ENCODE results near the gene CPEB4. TPM values are rescaled to one million over a fixed set of nuclear protein-coding genes. Genes with fewer than 3 reads are reported as not detected.

The CPEB4 gene
- total and polyA plus RNA-seq, 7 donors: 30.4 to 262 (median 95.0) TPM

- no peak for TF ChIP-seq CTCF (IDR thresholded peaks at IDR 0.05)
- WGBS, 3 donors: 68 to 74% (median 69%) methylated on average over 10 of the region's 10 CpGs
- Histone ChIP-seq H3K4me1 (no peaks in the 10 kb centered on the region), H3K27ac (no peak overlapping the region), H3K27me3 (ENCODE audit: insufficient read depth in 3 of 3, low read length in 2 of 3) (no peaks in the 10 kb centered on the region), H3K9me3 (no peaks in the 10 kb centered on the region), H3K4me3 (no peak overlapping the region), H3K36me3 (ENCODE audit: insufficient read depth in 1 of 2, low read depth in 1 of 2) (no peaks in the 10 kb centered on the region)
- intact Hi-C loops (cut with DNase I): no loop called here
- peak in 1 of 2 donors; percentile 56 for DNase-seq
- ATAC-seq: no peak
Observed at GRCh38 chr5:173864126-173865050, 23.8 kb upstream of the CPEB4 start.

DNA sequence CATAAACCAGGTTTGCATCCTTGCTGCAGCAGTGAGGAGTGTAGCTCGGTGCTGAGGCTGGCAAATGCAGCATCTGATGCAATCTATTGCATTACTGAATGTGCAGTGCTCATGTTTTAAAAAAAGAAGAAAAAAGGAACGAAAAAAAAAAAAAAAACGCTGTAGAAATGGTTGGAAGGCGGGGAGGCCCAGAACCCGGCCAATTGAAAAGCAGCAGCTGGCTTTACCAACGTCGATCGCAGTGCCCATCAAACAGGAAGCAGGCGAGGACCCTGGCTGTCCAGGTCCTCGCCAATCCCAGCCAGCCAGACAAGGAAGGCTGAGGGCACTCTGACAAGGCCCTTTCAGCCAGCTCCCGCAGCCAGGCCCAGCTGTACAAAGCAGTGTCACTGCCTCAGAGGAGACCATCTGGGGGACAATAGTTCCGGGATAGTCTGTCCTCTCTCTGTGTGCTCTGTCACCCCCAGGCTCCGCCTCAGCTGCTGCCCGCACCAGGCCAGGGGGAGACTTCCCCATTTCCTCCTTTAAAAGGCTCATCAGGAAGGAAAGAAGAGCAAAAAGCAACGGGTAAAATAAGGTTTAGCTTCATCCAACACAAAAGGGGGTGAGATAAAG lies 21.8 kb upstream of the CPEB4 start:
- intact Hi-C loops (cut with DNase I): no loop called here
- ATAC-seq (peak in 3 of 4 donors; percentile 26 to 34 (median 32)), DNase-seq (peak in 1 of 2 donors; percentile 63)
- no peaks in the 10 kb centered on the region for H3K27me3 ChIP-seq (ENCODE audit: insufficient read depth in 3 of 3, low read length in 2 of 3)
- WGBS, 3 donors: 75 to 88% (median 78%) methylated on average over 15 of the region's 15 CpGs
- no peaks in the 10 kb centered on the region for H3K9me3 ChIP-seq
- H3K4me1 ChIP-seq: no peaks in the 10 kb centered on the region
- H3K36me3 ChIP-seq (ENCODE audit: insufficient read depth in 1 of 2, low read depth in 1 of 2): no peaks in the 10 kb centered on the region
- no peak overlapping the region for H3K4me3 ChIP-seq
- no peak for TF ChIP-seq CTCF (IDR thresholded peaks at IDR 0.05)
- no peak overlapping the region for H3K27ac ChIP-seq

DNA sequence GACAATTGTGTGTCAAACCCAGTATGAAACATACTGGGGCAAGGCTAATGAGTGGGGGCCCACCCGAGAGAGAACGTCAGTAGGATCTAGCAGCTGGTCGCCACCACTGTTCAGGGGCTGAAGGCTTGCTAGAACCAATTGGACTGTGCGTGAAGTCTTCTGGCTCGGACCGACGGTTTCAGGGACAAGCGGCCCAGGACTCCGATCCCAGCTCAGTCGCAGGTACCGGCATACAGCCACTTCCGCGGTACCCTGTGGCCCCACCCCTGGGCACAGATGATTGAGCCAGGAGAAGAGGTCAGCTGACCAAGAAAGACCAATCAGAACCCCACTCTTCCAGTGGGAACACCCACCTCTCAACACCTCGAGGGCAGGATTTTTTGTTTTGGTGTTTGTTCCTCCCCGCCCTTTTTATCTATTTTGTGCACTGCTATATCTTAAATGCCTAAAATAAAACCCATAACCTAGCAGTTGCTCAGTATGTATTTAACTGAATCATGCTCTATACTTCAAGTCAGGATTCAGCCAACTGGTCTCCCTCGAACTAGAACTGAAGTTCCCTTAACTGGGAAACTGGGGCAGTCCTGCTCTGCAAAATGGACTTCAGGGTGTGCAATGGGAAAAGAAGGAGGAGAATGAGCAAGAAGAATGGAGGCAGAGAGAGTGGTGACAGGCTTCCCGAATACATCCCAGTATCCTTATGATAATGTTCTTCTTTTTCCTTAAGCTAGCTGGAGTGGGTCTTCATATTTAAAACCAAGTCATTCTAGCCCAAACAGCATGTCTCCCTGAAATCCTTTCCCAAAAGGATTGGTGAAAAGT lies 21.1 kb upstream of the CPEB4 start:
- no peaks in the 10 kb centered on the region for H3K27me3 ChIP-seq (ENCODE audit: insufficient read depth in 3 of 3, low read length in 2 of 3)
- no peak for DNase-seq
- TF ChIP-seq CTCF (IDR thresholded peaks at IDR 0.05): no peak
- ATAC-seq: no peak
- H3K27ac ChIP-seq: no peak overlapping the region
- no peaks in the 10 kb centered on the region for H3K4me1 ChIP-seq
- 95 to 97% (median 96%) methylated on average over 17 of the region's 17 CpGs for WGBS, 3 donors
- no peaks in the 10 kb centered on the region for H3K36me3 ChIP-seq (ENCODE audit: insufficient read depth in 1 of 2, low read depth in 1 of 2)
- H3K9me3 ChIP-seq: no peaks in the 10 kb centered on the region
- intact Hi-C loops (cut with DNase I): no loop called here
- H3K4me3 ChIP-seq: no peak overlapping the region

DNA sequence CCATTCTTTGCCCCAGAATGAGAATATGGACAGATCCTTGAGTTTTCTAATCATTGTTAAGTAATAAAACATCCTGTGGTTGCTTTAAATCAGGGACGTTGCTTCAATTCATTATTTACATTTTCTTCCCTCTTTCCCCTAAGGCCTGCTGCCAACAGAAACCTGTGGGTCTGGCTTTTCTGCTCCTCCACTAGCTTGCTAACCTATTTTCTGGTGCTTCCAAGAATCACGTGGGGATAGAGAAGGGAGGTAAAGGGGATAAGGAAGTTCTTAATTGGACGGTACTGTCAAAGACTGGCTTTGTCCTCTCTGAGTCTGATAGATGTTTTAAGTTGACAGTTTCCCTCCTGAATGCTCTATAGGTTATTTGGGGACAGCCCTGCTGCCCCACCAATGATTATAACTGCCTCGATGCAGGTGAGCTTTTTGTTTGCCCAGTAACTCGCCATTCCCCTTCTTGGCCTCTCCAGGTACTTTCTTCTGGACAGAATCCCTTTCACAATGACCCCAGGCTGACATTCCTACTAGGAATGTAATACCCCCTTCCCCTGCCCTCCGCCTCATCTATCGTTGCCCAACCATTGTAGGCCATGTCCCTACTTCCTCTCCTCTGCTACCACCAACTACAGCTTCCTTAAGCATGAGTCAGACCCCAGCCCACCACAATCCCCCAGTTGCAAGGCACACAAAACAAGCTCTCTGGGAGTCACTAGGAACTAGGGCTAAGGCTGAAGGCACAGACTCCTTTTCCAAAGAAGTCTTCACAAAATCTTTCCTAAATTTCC lies 19.9 kb upstream of the CPEB4 start:
- Histone ChIP-seq H3K9me3 (no peaks in the 10 kb centered on the region), H3K27me3 (ENCODE audit: insufficient read depth in 3 of 3, low read length in 2 of 3) (no peaks in the 10 kb centered on the region), H3K4me3 (no peak overlapping the region), H3K36me3 (ENCODE audit: insufficient read depth in 1 of 2, low read depth in 1 of 2) (no peaks in the 10 kb centered on the region), H3K27ac (no peak overlapping the region), H3K4me1 (no peaks in the 10 kb centered on the region)
- intact Hi-C loops (cut with DNase I): no loop called here
- no peak for DNase-seq
- no peak for TF ChIP-seq CTCF (IDR thresholded peaks at IDR 0.05)
- ATAC-seq: no peak
- 78 to 83% (median 78%) methylated on average over 7 of the region's 7 CpGs for WGBS, 3 donors

Data from psoas muscle (tissue), 8 donors.